ENCODE results near the gene RANBP3.

Gene RANBP3

GRCh38 chr19:5929625-5930024, 48.3 kb downstream of the RANBP3 start:
- H3K4me3 ChIP-seq (ENCODE audit: control insufficient read depth, low read depth, low read length): no peak overlapping the region
- DNase-seq (ENCODE audit: low read depth): no peak
- TF ChIP-seq CTCF (conservative IDR thresholded peaks at IDR 0.05; ENCODE audit: control insufficient read depth, insufficient read depth, low read depth, low read length): no peak

GRCh38 chr19:5929179-5929578, 48.8 kb downstream of the RANBP3 start:
- no peak for TF ChIP-seq CTCF (conservative IDR thresholded peaks at IDR 0.05; ENCODE audit: control insufficient read depth, insufficient read depth, low read depth, low read length)
- no peak for DNase-seq (ENCODE audit: low read depth)
- H3K4me3 ChIP-seq (ENCODE audit: control insufficient read depth, low read depth, low read length): no peak overlapping the region

GRCh38 chr19:5927441-5927821, 50.5 kb downstream of the RANBP3 start:
- DNase-seq (ENCODE audit: low read depth): no peak
- H3K4me3 ChIP-seq (ENCODE audit: control insufficient read depth, low read depth, low read length): no peak overlapping the region
- TF ChIP-seq CTCF (conservative IDR thresholded peaks at IDR 0.05; ENCODE audit: control insufficient read depth, insufficient read depth, low read depth, low read length): no peak

- no peak for TF ChIP-seq CTCF (conservative IDR thresholded peaks at IDR 0.05; ENCODE audit: control insufficient read depth, insufficient read depth, low read depth, low read length)
- peak; percentile 96 for DNase-seq (ENCODE audit: low read depth)
- H3K4me3 ChIP-seq (ENCODE audit: control insufficient read depth, low read depth, low read length): no peak overlapping the region
Measured at GRCh38 chr19:5926641-5927440, 51.1 kb downstream of the RANBP3 start.

- no peak for TF ChIP-seq CTCF (conservative IDR thresholded peaks at IDR 0.05; ENCODE audit: control insufficient read depth, insufficient read depth, low read depth, low read length)
- no peak for DNase-seq (ENCODE audit: low read depth)
- H3K4me3 ChIP-seq (ENCODE audit: control insufficient read depth, low read depth, low read length): no peak overlapping the region
Measured at GRCh38 chr19:5925830-5926427, 52.0 kb downstream of the RANBP3 start.

GRCh38 chr19:5923356-5923755, 54.6 kb downstream of the RANBP3 start:
- TF ChIP-seq CTCF (conservative IDR thresholded peaks at IDR 0.05; ENCODE audit: control insufficient read depth, insufficient read depth, low read depth, low read length): no peak
- DNase-seq (ENCODE audit: low read depth): no peak
- no peak overlapping the region for H3K4me3 ChIP-seq (ENCODE audit: control insufficient read depth, low read depth, low read length)
